HG03060 (cell line): ENCODE measurements around the gene ATXN7L3.

Experiments used
- ATAC-seq: cut with Tn5 transposase; IDR thresholded peaks from one replicate; pipeline ENCODE4 v1.9.1; 2021; ENCODE audit warnings: low read depth, moderate number of reproducible peaks; ENCODE audit not compliant: unreplicated experiment

Gene ATXN7L3

DNA sequence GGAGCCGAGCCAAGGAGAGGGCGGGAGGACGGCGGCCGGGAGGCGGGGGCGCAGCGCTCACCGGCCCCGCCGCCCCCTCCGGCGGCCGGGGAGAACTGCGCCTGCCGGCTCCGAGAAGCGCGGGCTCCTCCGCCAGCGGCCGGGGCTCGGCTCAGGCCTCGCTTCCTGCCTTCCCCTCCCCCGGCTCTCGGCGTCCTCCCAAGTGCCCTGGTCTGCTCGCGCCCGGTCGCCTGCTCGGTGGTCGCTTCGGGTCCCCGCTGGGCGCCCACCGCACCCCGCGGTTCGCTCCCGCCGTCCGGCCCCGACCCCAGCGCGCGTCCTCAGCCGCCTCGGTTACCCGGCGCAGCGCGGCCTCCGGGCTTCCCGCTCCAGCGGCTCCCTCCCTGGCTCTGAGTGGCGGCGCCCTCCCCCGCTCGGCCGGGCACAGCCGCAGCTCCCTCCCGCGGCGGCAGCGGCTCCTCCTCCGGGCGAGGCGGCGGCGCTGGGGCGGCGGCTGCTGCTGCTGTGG, 19.5 kb upstream of the ATXN7L3 start:
- ATAC-seq, result no peak

DNA sequence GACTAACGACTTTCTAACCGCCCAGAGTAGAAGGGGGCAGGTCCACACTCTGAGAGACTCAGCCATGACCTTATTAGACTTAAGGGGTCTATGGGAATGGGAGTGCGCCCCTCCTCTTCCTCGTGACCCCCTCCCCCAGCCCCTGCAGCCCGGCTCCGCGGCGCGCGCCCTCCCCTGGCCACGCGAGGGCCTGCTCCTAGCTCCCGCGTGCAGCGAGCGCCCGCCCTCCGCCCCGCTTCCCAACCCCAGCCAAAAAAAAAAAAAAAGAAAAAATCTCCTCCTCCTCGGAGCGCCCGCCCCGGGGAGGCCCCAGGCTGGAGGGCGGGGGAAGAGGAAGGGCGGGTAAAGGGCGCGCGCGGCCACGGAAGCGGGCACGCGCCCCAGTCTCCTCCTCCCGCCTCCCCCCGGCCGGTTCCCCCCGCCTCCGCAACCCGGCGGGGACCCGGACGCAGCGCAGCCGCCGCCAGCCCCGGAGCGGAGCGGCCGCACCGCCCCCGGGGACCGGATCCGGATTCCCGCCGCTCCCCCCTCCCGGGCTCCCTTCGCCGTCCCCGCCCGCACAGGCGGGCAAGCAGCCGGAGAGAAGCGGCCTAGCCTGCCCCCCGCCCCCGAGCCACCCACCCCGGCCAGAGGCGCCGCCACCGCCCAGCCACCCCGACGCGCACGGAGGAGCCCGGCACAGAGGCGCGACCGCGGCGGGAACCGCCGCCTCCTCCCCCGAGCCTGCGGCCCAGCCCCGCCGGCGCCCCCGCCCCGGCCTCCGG, 18.8 kb upstream of the ATXN7L3 start:
- no peak for ATAC-seq

DNA sequence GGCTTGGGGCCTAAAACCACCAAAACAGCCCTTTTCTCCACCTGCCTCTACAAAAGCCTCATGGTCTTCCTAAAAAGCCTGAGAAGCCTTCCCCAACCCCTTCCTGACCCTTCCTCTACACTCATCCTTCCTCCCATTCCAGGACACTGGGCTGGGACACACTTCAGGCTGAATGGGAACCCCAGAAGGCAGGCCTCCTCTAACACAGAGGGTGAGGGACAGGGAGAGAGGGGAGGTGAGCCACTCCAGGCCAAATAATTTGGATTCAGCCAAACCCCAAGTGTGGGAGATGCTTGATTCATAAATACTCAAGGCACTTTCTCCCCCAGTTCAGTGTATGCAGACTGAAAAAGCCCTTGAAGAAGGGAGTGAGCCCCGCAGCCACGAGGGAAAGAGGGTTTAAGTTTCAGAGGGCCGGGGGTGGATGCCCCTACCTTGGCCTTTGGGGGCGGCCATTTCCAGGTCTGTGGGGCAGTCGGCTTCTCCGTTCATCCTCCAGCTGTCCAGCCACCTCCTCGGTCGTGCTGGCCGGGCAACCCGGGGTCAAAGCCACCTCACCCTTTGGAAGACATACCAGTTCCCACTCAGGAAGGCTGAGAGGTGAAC, 18.2 kb upstream of the ATXN7L3 start:
- ATAC-seq, result no peak

DNA sequence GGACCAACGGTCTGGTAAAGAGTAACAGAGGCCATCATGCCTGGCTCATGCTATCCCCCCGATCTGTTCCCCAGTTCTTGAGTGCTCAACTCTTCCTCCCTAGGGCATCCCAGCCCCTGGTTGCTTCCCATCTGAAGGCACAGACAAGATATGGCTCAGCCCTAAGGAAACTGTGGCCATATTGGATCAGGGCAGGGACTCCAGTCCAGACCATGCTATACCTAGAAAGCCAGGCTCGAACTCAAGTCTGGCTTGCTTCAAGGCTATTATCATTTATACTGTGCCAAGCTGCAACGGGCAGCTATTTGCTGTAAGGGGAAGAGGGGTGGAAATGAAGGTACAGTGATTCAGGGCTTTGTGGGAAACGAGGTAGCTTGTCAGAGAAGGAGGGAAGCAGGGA, 17.0 kb upstream of the ATXN7L3 start:
- no peak for ATAC-seq

DNA sequence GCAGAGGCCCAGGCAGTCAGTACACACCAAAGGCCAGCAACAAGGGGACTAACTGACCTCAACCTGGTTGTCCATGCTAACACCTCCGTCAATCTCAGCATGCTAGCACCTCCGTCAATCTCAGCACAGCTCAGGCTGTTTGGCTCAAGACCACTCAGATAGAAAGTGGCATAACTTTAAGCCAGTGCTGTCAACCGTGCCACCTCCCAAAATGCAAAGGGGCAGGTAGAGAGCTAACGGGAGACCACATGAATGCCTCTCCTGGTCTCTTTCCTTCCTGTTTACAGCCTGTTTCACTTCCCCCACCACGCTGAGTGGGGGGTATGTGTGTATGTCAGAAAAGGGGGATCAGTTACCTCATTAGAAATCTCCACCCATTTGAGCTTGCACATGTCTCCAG, 16.5 kb upstream of the ATXN7L3 start:
- no peak for ATAC-seq

DNA sequence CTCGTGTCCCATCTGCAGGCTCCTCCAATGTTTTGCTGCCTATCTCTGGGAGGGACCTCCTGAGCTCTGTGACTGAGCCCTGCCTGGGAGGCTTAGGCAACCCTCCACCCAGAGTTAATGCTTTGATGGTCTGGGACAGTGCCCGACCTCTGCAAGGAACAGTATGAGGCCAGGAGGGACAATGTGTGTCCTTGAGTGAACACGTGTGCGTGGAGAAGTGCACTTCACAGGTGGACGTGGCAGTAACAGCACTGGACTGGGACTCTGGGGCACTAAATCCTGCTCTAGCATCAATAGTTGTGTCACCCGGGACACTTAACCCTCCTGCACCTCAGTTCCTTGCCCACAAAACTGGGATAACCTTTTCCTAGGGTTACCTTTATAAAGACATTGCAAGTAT, 15.2 kb upstream of the ATXN7L3 start:
- no peak for ATAC-seq

DNA sequence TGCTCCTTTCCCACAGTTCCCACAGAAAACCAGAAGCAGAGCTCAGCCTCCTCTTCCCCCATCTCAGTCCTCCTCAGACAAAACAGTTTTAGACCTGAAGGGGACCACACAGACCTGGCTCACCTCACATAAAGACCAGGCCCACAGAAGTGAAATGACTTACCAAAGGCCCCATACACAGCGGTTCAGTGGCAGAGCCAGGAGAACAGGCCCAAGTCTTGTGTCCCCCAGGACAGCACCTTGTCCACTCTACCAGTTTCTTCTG, 14.5 kb upstream of the ATXN7L3 start:
- ATAC-seq, result no peak

DNA sequence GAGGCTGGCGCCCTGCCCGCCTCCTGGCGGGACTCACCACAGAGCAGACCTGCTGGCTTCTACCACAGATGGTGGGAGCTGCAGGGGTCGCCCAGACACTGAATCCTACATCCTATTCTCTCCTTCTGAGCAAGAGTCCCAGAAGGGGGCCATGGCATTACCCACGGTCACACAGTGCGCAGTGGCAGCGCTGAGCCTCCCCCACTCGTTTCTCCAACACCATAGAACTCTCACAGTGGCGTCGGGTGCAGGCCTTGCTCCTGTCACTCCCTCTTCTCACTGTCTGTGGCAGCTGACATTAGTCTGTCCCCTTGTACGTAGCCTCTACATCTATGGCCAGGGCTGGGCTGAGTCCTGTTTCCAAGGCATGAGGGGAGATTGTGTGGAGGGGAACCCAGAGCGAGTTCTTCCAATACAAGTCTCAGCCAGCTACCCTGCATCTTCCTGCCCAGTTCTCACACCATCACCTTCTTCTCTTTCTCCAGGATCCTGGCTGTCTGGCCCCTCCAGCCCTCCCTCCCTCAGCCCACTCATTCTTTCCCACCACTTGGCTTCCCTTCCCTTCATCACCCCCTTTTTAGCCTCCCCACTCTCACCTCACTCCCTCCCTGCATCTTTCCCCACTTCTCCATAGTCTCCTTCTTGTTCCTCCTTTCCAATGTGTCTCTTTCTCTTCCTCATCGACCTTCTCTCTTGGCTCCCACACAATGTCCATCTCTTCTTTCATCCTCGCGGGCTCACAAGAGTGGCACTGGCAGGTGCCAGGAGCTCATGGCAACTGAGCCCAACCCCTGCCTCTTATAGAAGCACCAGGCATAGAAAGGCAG, 13.9 kb upstream of the ATXN7L3 start:
- ATAC-seq, result no peak

DNA sequence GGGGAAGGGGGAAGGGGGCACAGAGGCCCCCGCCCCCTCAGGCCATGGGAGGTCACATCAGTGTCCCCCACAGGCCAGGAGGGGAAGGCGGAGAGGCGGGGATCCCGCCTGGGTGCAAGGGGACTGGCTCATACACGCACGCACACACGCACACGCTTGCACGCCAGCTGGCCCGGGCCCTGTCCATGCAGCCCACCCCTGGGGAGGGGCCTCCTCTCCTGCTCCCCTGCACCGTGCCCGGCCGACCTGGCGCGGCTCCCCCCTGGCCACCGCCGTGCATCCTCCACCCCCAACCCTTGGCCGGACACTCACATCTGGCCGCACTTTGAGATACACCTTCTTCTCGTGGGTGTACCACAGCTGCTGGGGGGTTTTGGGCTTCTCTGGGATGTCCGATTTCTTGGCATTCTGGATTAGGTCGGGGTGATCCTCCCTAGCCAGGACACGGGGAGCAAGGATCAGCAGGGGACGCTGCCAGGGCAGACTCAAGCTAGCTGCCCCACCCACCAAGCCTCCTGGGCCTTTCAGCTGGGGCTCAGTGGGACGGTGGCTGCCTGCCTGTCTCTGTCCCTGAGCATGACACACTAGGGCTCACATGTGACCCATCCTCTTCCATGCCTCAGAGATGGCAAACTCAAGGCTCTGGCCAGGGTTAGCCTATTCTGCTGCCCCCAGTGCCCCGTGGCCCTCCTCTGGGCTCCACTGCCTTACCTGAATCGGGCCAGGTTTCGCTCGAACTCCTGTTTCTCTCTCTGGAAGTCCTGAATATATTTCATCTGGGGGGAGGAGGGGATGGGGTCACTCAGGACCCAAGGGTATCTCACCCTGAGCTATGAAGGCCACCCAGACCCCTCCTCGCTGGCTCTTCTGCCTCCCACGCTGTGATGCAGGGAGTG, 13.1 kb upstream of the ATXN7L3 start:
- no peak for ATAC-seq

DNA sequence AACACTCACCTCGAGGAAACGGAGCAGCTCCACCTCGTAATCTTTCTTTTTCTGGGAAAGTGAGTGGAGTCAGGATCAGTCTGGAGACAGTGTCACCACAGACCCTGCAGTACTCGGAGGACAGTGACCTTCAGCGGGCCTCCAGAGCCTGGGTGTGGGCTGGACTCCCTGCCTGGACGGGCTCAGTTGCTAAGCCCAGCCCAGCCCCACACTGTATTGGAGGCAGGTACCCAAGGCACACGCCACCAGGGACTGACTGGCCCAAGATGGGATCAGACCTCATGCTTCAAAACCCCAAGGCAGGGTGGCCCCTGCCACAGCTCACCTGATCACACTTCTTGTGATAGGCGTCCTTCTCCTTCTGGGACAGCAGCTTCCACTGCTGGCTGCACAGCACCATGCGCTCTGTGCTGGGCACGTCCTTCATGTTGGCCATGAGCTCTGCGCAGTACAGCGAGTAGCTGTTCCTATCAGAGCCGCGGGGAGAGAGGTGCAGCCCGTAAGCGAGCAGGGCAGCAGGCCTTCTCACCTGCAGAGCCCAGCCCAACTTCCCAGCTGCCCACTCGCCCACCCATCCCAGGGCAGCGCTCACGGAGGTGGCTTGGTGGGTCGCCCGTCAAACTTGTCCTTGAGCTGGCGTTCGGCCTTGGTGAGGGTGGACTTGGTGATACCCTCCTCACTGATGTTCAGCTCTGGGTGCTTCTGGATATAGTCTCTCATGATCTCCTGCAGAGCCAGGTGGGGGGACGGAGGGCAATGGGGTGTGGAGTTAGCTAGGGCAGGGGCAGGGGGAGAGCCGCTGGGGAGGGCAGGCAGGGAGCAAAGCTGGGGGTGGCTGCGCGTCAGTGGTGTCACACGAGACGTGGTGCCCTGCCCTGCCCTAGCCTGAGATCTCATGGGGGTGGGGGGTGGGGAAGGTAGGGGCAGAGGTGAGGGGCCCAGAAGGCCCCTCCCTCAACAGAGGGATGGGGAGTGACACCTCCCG, 11.9 kb upstream of the ATXN7L3 start:
- ATAC-seq, result no peak

DNA sequence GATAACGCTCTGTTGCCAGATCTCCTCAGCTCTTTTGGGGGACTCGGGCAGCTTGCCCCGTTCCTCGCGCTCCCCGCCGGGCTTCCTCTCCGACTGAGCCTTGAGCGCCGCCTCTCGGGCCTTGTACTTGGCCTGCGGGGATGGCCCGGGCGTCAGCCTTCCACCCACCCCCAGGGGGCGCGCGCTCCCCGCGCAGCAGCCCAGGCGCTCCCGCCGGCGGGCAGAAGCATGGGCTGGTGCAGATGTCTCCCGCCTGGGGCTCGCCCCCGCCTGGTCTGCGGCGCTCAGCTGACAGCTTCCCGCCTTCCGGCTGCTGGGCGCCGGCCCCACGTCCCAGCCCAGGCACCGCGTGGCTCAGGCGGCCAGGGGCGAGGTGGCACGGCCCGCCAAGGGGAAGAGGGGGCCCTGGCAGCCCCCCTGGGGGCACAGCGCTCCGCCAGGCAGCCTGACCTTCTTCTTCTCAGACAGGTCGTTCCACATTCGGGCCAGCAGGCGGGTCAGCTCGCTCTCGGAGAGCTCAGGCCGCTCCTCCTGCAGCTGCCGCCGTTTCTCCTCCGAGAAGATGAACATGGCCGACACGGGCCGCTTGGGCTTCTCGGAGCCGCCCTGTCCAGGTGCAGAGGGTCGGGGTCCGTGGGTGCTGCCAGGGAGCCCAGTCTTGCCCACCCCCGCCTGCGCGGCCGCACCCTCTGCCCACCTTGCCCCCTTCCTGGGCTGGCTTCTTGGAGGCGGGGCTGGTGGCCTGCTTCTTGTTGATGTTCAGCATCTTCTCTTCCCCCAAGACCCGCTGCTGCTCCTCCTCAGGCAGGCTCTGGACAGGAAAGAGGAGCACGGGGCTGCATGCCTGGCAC, 10.9 kb upstream of the ATXN7L3 start:
- ATAC-seq, result no peak

DNA sequence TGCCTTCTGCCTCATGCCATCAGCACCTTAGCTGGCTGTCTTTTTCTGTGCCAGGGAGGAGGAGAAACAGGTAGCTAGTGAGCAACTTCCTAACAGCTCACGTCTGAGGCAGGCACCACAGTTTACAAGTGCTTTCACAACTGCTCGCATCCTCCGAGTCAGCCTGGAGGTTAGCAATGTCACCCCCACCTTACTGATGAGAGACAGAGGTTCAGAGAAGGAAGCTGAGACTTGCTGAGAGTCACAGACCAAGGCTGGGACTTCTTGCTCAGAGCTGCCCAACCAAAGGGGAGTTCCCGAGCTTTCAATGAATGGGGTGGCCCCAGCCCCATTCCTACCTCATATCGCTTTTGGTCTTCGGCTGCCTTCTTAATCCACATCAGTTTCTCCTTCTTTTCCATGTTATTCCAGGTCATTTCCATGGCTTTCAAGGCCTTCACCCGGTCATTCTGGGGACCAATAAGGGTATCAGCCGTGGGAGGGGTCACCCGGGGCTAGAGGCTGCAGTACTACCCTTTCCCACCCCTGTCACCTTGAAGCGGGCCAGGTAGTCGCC, 10.2 kb upstream of the ATXN7L3 start:
- ATAC-seq, result no peak

DNA sequence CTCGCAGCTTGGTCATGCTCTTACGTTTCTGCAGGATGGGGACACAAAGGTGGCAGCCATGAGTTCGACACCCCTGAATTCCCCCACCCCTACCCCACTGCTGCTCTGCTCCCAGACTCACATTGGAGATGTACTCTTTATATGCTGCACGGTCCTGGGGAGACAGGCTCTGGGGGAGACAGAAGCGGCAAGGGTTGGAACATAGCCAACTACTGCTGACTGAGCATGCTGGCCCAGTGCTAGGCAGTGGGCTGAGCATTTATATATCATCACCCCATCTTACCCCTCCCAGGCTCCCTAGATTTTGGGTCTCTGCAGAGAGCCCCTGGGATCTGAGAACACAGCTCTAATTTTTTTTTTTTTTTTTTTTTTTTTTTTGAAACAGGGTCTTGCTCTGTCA, 8.1 kb upstream of the ATXN7L3 start:
- ATAC-seq, result no peak

DNA sequence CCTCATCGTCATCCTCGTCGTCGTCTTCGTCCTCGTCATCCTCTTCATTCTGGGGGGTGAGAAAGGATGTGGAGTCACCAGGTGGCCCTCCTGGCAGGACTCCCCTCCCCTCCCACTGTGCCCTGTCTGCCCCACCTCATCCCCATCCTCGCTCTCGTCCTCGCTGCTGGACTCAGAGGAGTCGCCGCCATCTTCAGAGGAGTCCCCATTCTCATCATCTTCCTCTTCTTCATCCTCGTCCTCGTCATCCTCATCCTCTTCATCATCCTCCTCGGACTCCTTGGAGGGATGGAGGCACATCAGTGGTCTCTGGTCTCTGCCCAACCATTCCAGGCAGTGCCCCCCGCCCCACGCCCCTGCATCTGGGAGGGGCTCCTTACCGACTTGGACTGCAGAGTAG, 7.6 kb upstream of the ATXN7L3 start:
- no peak for ATAC-seq

DNA sequence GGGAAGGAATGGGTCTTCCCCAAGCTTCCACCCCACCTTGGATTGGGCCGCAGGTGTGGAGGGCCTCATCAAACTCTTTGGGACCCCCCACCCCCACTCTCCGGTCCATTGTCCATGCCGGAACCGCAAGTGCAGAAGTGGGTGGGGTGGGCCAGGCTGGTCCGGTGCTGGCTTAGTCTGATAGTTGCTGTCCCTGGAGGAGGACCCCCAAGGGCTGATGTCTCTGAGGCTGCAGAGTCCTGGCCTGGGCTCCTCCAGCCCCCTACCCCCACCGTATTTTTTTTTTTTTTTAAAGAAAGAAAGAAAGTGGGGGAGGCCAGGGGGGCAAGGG, 7.1 kb upstream of the ATXN7L3 start:
- ATAC-seq, result no peak

DNA sequence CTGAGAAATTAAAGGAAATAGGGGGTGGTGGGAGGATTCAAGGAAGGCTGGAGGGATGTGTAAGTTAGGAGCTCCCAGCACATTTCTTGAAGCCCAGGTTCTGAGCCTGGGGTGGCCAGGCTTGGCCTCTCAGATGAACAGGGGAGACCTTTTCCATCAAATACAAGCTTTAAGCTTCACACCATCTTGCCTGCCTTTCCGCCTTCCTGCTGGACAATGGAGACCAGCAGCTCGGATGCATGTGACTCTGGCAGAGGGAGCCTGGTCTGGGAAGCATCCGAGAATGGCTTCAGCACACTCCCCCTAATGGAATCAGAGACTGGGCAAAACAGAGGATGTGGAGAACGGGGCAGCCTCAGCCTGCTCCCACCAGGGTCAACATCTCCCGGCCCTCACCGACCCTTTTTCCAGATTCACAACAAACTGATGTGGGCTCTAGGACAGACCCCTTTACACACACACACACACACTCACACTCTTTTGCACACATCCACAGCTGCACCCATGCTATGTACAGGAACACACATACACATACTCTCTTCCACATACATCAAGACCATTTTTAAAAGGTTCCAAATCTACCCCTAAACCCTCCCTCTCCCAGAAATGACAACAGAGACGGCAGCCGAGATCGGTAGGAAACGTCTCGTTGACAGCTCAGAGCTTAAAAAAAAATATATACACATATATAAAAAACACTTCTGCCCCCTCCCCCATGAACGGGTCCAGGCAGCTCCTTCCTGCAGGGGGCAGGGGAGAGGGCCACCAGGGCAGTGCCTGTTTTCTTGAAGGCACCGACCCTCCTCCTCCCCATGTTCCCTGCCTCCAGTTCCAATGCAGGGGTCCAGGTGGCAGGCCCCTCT, 6.5 kb upstream of the ATXN7L3 start:
- ATAC-seq, result no peak

DNA sequence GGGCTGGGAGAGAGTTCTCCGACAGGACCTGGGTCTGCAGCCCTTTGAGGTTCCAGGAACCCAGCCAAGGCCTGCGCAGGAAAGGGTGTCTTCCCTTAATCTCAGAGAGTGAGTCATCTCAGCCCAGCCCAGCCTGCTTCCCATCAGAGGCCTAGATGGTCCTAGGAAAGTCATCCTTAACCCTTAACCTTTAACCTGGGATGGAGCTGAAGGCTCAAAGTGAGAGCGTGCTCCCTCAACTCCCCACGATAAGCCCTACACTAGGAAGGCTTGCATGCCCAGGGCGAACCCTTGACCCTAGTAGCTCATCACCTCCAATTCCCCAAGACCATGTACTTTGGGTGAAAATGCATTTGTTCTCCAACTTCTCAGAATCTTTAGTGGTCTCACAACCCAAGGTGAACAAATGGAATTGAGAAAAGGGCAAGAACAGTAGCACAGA, 4.8 kb upstream of the ATXN7L3 start:
- no peak for ATAC-seq
